Activated CD8-positive, alpha-beta memory T cell treated with anti-CD3 and anti-CD28 coated beads, Interleukin-2, amount 50 U/mL, for 48 hours (primary cell): ENCODE data around the gene ISCU.
"Not testable (repeated sequence)": the region's sequence is repeated elsewhere in the genome, so short reads cannot be mapped to it uniquely, and the experiment has no call there.

Experiments used
- DNase-seq: peaks from one replicate; pipeline ENCODE4 v3.0.0-alpha.2; 2020

ISCU gene

DNA sequence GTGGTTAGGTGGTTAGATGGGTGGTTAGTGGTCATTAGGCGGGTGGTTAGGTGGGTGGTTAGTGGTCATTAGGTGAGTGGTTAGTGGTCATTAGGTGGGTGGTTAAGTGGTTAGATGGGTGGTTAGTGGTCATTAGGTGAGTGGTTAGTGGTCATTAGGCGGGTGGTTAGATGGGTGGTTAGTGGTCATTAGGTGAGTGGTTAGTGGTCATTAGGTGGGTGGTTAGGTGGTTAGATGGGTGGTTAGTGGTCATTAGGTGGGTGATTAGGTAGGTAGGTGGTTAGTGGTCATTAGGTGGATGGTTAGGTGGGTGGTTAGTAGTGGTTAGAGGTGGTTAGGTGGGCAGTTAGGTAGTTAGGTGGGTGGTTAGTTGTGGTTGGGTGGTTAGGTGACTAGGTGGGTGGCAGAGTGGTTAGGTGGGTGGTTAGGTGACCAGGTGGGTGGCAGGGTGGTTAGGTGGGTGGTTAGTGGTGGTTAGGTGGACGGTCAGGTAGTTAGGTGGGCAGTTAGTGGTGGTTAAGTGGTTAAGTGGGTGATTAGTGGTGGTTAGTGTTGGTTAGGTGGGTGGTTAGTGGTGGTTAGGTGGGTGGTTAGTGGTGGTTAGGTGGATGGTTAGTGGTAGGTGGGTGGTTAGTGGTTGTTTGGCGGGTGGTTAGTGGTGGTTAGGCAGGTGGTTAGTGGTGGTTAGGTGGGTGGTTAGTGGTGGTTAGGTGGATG, 43.5 kb downstream of the ISCU start:
- no peak for DNase-seq

- no peak for DNase-seq
Observed at GRCh38 chr12:108606492-108606891, 44.1 kb downstream of the ISCU start.

- no peak for DNase-seq
Observed at GRCh38 chr12:108607981-108608600, 45.7 kb downstream of the ISCU start.

- DNase-seq = no peak
Observed at GRCh38 chr12:108608616-108609015, 46.2 kb downstream of the ISCU start.

DNA sequence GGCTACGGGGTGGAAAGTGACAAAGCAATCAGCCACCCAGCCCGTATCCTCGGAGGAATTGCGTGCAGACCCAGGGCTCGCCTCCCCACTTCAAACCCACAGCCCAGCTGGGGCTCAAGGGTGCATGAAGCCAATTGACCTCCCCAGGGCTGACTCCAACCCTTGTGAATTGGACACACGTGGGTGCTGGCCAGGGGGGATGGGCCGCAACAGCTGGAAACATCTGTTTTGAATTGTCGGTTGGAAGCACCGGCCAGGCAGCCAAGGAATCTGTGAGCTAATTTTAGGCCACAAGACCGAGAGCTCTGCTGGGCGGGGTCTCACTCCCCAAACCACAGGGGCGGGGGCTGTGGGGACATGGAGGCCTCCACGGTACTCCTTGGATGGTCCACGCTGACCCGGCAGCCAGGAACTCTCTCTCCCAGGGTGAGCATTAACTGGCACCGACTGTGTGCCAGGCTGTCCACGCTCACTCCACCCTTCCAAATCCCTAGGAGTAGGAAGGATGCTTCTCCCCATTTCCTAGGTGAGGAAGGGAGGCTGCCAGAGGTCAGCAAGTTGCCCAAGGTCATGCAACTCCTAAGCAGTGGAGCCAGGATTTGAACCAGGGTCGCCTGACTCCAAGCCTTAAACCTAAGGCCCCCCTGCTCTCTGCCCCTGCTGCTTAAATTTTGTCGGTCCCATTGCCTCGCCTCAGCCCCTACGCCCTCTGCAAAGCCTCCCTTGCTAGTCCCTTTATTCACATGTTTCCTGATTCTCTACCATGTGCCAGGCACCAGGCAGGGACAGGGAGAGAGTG, 47.3 kb downstream of the ISCU start:
- DNase-seq = no peak

DNA sequence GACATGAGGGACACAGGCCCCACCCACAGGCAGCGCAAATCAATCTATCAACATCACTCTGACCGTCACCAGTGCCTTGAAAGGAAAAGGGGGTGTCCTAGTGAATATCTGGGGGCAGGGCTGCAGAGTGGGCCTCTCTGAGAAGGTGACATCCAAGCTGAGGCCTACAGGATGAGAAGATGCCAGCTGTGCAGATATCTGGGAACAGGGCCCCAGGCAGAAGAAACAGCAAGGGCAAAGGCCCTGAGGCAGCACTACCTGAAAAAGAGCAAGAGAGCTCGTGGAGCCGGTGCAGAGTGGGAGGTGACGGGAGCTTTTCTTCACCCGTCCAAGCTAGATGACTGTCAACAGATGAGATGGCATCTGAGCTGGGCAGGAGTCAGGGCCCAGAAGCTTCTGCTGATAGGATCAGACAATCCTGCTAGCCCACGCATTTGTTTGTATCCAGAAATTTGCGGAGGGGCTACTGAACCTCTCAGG, 48.0 kb downstream of the ISCU start:
- no peak for DNase-seq

- DNase-seq = no peak
Observed at GRCh38 chr12:108610856-108611605, 48.6 kb downstream of the ISCU start.

GRCh38 chr12:108611884-108612415, 49.6 kb downstream of the ISCU start:
- DNase-seq = peak; percentile 78

GRCh38 chr12:108612788-108613282, 50.4 kb downstream of the ISCU start:
- no peak for DNase-seq

DNA sequence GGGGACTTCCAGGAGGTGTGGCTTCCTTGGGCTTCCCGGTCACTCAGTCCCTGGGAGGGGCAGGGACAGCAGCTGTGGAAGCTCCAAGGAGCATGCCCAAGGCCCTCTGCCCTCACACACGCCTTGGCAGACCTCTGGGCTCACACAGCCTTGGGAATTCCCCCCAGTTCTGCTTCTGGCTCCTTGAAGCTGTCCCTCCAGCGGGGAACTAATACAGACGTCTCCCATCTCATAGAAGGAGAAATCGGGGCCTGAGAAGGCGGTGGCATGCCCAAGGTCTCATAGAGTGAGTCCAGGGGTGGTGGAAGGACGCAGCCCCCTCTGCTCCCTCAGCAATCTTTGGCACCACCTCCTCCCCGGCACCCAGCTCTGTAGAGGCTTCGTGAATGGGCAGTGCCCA, 51.2 kb downstream of the ISCU start:
- DNase-seq = no peak

DNA sequence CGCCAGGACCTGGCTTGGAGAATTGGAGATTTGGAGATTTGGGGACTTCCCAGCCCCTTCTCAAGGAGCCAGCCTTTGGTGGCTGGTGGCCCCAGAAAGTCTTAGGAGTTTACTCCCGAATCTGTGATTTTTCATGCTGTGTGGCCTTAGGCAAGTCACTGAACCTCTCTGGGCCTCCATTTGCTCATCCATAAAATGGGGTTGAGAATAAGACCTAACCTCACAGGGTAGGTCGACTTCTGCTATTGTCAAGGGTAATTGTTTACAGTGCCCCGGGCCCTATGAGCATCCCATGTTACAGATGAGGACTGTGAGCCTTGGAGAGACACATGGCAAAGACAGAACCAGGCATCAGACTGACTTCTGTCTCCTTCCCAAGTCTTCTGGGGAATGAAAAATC, 51.6 kb downstream of the ISCU start:
- DNase-seq = no peak

- no peak for DNase-seq
Observed at GRCh38 chr12:108614639-108615038, 52.2 kb downstream of the ISCU start.

- DNase-seq = no peak
Observed at GRCh38 chr12:108615918-108616317, 53.5 kb downstream of the ISCU start.

DNA sequence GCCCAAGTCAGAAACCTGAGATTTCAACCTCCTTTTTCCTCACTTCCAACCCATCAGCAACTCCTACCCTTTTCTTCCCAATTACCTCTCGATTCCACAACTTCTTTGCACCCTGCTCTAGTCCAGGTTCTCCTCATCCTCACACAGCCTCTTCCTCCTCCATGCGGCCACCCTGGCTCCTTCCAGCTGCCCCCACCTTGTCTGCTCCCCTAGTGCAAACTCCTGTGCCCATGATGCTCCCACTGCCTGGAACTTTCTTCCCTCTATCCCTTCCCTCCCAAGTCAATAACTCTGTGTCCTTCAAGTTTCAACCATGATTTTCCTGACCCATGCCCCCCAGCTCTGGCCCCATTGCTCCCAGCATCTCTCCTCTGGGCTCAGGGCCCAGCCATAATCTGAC, 54.0 kb downstream of the ISCU start:
- DNase-seq = no peak

DNA sequence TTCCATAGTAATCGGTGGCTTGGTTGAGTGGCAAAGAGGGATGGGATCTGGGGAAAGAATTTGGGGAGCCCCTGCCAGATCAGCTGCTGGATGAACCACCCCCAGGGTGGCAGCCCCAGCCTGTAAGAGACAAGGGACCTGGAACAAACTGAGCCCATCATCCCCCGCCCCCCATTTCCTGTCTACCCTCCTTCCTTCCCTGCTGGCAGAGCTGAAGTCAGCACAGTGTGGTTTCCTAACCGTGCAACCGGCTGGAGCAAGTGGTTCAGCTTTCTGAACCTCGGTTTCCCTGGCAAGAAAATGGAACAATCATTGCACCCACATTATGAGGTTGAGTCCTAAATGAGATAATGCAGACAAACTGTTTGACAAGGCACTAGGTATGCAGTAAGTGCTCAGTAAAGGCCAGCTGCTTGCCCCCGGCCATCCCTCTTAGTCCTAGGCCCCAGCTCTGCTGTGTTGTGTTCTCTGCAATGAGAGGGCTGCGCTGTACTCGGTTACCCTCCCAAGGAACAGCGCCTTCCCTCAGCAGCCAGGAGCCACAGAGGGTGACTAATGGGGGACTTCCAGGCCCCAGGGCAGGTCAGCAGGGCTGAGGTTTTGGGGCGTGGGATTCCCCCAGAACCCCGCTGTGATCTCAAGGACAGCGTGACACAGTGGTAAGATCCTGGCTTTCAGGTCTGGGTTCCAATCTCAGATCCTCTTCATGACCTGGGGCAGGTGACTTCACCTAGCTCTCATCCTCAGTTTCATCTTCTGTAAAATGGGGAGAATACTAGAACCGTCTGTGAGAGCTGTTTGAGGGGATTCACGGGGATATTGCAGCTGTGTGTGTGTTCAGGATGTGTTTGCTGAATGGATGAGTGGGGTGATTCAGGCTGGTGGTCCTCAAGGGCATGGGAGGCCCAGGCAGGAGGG, 54.8 kb downstream of the ISCU start:
- DNase-seq = peak; percentile 88

DNA sequence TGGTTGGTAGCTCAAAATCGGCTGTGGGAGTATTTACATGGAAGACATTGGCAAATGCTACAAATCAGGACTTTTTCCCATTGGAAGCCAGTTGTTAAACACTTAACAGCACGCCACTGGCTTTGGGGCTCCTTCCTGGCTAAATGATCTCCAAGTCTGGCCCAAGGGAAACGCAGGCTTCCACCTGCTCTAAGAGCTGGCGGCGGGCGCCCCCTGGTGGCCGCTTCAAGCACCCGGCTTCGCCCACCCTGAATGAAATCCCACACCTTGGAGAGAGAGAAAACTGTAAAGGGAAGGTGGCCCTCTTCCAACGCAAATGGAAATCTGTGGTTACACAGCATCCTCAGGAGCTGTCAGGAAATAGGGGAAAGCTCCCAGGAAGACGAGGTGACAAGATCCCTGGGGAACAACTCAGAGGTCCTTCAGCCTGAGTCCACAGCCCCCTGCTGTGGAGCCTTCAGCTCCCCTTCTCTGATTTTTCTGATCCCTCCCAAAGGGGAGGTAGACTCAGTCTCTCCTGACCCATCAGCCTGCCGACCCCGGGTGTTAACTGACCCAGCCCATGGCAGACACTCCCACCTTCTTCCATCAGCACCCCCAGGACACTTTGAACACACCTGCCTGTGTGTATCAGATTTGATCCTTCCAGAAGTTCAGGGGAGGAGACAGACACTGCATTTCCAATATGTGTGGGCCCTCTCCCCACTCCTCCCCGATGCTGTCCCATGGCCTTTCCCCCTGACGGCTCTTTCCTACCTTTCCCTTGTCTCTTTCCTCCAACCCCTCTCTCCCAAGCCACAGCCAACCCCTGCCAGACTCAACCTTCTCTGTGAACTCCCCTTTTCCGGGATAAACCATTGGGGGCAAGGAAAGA, 55.9 kb downstream of the ISCU start:
- DNase-seq = peak; percentile 93

DNA sequence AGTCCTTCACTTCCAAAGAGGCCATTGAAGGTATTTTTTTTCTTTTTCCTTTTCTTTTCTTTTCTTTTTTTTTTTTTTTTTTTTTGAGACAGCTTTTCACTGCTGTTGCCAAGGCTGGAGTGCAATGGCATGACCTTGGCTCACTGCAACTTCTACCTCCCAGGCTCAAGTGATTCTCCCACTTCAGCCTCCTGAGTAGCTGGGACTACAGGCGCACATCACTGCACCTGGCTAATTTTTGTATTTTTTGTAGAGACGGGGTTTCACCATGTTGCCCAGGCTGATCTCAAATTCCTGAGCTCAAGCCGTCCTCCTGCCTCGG, 56.5 kb downstream of the ISCU start:
- not testable (repeated sequence) for DNase-seq
